B cell (primary cell): ENCODE measurements around the gene ZNF507. TPM values are rescaled to one million over a fixed set of nuclear protein-coding genes. Genes with fewer than 3 reads are reported as not detected.

ENCODE experiments used
- ATAC-seq: fragments of 200-7000 bp; cut with Tn5 transposase; one replicate; pipeline ENCODE4 v1.10.0; 2021; ENCODE audit warnings: low read depth, mild to moderate bottlenecking, moderate number of reproducible peaks, moderate library complexity
- CTCF ChIA-PET: fragments of 350-600 bp; sonication (Branson Sonifier 250); formaldehyde crosslinking; loops from one replicate; lab custom pipeline; 2021; ENCODE audit warnings: antibody characterized with exemption, inconsistent platforms; lab: Charles Lee
- POLR2A ChIA-PET: fragments of 350-600 bp; sonication (Branson Sonifier 250); formaldehyde crosslinking; loops from one replicate; lab custom pipeline; 2021; ENCODE audit warnings: antibody characterized with exemption; lab: Charles Lee
- DNase-seq: peaks from one replicate; pipeline ENCODE4 v3.0.0; 2013
- H2AFZ ChIP-seq: 2 replicates; pipeline ENCODE4 v1.6.1; 2012; ENCODE audit warnings: mild to moderate bottlenecking, low read depth, low read length; ENCODE audit not compliant: insufficient read depth, poor library complexity, severe bottlenecking
- H3K27ac ChIP-seq, 2 donors: 1 replicate in 1 of 2; 2 replicates in 1 of 2; pipeline ENCODE4 v1.5.1; 2012 to 2013; ENCODE audit warnings: low read length in 2 of 2, mild to moderate bottlenecking in 2 of 2, moderate library complexity in 1 of 2
- H3K27me3 ChIP-seq, 4 experiments: fragments of 200-600 bp in 1 of 4; sonication (generic) in 1 of 4; replicated peaks in 1 of 4; 1 replicate in 2 of 4; 2 replicates in 2 of 4; pipeline versions ENCODE4 v1.6.1 to v1.7.0; 2013 to 2016; ENCODE audit warnings: low read length in 3 of 4, mild to moderate bottlenecking in 2 of 4, mixed read lengths in 1 of 4, moderate library complexity in 1 of 4; ENCODE audit not compliant: insufficient read depth in 4 of 4, control insufficient read depth in 3 of 4; ENCODE audit errors: control extremely low read depth in 1 of 4
- H3K36me3 ChIP-seq, 2 experiments: replicated peaks in 1 of 2; 1 replicate in 1 of 2; 2 replicates in 1 of 2; pipeline versions ENCODE4 v1.6.1 to v1.7.1; 2013; ENCODE audit warnings: low read length in 1 of 2; ENCODE audit not compliant: insufficient read depth in 2 of 2, control insufficient read depth in 1 of 2; ENCODE audit errors: control extremely low read depth in 1 of 2, extremely low read depth in 1 of 2
- H3K4me1 ChIP-seq, 2 donors: fragments of 200-600 bp in 1 of 2; sonication (generic) in 1 of 2; 1 replicate in 1 of 2; 2 replicates in 1 of 2; pipeline versions ENCODE4 v1.5.1 to v1.6.1; 2013 to 2017; ENCODE audit warnings: low read length in 2 of 2; ENCODE audit not compliant: control insufficient read depth in 2 of 2, insufficient read depth in 2 of 2
- H3K4me2 ChIP-seq: replicated peaks from 2 replicates; pipeline ENCODE3; 2012; ENCODE audit warnings: mild to moderate bottlenecking, low read depth, low read length; ENCODE audit not compliant: poor library complexity, severe bottlenecking
- H3K4me3 ChIP-seq, 5 experiments: fragments of 200-600 bp in 1 of 5; sonication (generic) in 1 of 5; 1 replicate in 3 of 5; 2 replicates in 2 of 5; pipeline versions ENCODE4 v1.5.1 to v1.7.0; 2011 to 2016; ENCODE audit warnings: low read length in 4 of 5, mild to moderate bottlenecking in 4 of 5, low read depth in 2 of 5, control low read depth in 1 of 5, moderate library complexity in 1 of 5; ENCODE audit not compliant: insufficient read depth in 1 of 5; ENCODE audit errors: control extremely low read depth in 1 of 5, extremely low read depth in 1 of 5
- H3K79me2 ChIP-seq: fragments of 200-600 bp; sonication (generic); one replicate; pipeline ENCODE4 v1.6.0; 2016; ENCODE audit warnings: low read length; ENCODE audit not compliant: control insufficient read depth, insufficient read depth
- H3K9ac ChIP-seq: fragments of 200-600 bp; sonication (generic); 2 replicates; pipeline ENCODE4 v1.6.1; 2017; ENCODE audit warnings: mild to moderate bottlenecking, low read length, moderate library complexity
- H3K9me3 ChIP-seq, 3 donors: one replicate each; pipeline versions ENCODE4 v1.6.1 to v1.7.1; 2013; ENCODE audit warnings: low read length in 2 of 3; ENCODE audit not compliant: control insufficient read depth in 2 of 3, insufficient read depth in 1 of 3; ENCODE audit errors: control extremely low read depth in 1 of 3
- H4K20me1 ChIP-seq: 2 replicates; pipeline ENCODE4 v1.6.0; 2012; ENCODE audit warnings: mild to moderate bottlenecking, low read length; ENCODE audit not compliant: insufficient read depth, control insufficient read depth, poor library complexity, severe bottlenecking
- H3K27ac Mint-ChIP-seq: one replicate; pipeline ENCODE4 v1.8.0; 2021; ENCODE audit warnings: mixed read lengths
- H3K27me3 Mint-ChIP-seq: one replicate; pipeline ENCODE4 v1.8.0; 2021; ENCODE audit warnings: mixed read lengths
- H3K4me1 Mint-ChIP-seq: one replicate; pipeline ENCODE4 v1.8.0; 2021; ENCODE audit warnings: mixed read lengths
- H3K4me3 Mint-ChIP-seq: one replicate; pipeline ENCODE4 v1.8.0; 2021; ENCODE audit warnings: mixed read lengths
- H3K9me3 Mint-ChIP-seq: one replicate; pipeline ENCODE4 v1.8.0; 2022; ENCODE audit warnings: mixed read lengths; ENCODE audit not compliant: insufficient read depth
- CTCF ChIP-seq: fragments of 200-600 bp; IDR thresholded peaks from one replicate; pipeline ENCODE4 v1.8.0; 2022; ENCODE audit warnings: antibody characterized with exemption, mild to moderate bottlenecking
- EZH2 ChIP-seq: IDR thresholded peaks from 2 replicates; pipeline ENCODE4 v1.6.1; 2012; ENCODE audit warnings: borderline replicate concordance, low read depth, mild to moderate bottlenecking, moderate library complexity, low read length; ENCODE audit not compliant: insufficient read depth, poor library complexity, severe bottlenecking
- WGBS: methylation state at CpG from one replicate; pipeline ENCODE4 v1.1.5; 2013; ENCODE audit warnings: missing lambda C conversion rate; ENCODE audit not compliant: insufficient coverage; 5-methylcytosine and 5-hydroxymethylcytosine counted together
- intact Hi-C: fragments of 100-400 bp; cut with micrococcal nuclease; formaldehyde crosslinking; loops from one replicate; pipeline ENCODE4 v1.10.0; 2022
- polyA plus RNA-seq: library from polyadenylated mRNA; depleted of rRNA; stranded (reverse); fragments of >200 nt; gene quantifications from 2 replicates; pipeline ENCODE4 v1.2.3, GENCODE V29; 2012
- total RNA-seq, 2 donors: library from RNA; stranded (reverse); fragments of 120-200 nt in 1 of 2; gene quantifications; 1 replicate in 1 of 2; 2 replicates in 1 of 2; pipeline versions ENCODE4 v1.2.3 to v1.2.4, GENCODE V29; 2013 to 2022

ZNF507 gene
- total and polyA plus RNA-seq, 2 donors (not counting 1 experiment from before 2014, with no cell fraction given) = 13.6 to 38.6 TPM

GRCh38 chr19:32316034-32316433 is 29.4 kb upstream of the ZNF507 start:
- Histone ChIP-seq H3K4me2 (no peak overlapping the region), H3K9ac (no peak overlapping the region), H4K20me1 (no peaks in the 10 kb centered on the region), H3K36me3 (no peaks in the 10 kb centered on the region), H3K4me3 (no peak overlapping the region), H3K9me3 (no peaks in the 10 kb centered on the region), H3K27me3 (peaks cover 0 to 6% (median 0%) of the 10 kb centered on the region in 4 experiments), H3K27ac (no peak overlapping the region), H3K4me1 (no peaks in the 10 kb centered on the region), H3K79me2 (no peaks in the 10 kb centered on the region), H2AFZ (no peak overlapping the region)
- ATAC-seq (no peak), DNase-seq (no peak)
- Mint-ChIP-seq H3K27me3 (peaks cover 22% of the 10 kb centered on the region), H3K9me3 (no peaks in the 10 kb centered on the region), H3K27ac (no peak overlapping the region), H3K4me1 (no peaks in the 10 kb centered on the region), H3K4me3 (no peak overlapping the region)
- ChIA-PET POLR2A (no interaction called here), CTCF (interaction anchor here (1.4 kb wide), 1 partner anchor 20 kb away, joined by 3 read pairs; no protein-coding TSS in a partner anchor)
- intact Hi-C loops = no loop called here
- no peak for TF ChIP-seq CTCF
- TF ChIP-seq EZH2 = no peak
- WGBS = 93% methylated on average over 5 of the region's 6 CpGs

- H3K9me3 Mint-ChIP-seq = no peaks in the 10 kb centered on the region
- Histone ChIP-seq H3K4me3 (no peak overlapping the region), H3K27me3 (peaks cover 0 to 7% (median 0%) of the 10 kb centered on the region in 4 experiments), H3K9ac (no peak overlapping the region), H3K79me2 (no peaks in the 10 kb centered on the region), H3K36me3 (no peaks in the 10 kb centered on the region), H3K4me2 (no peak overlapping the region), H4K20me1 (no peaks in the 10 kb centered on the region), H2AFZ (no peak overlapping the region), H3K27ac (no peak overlapping the region), H3K4me1 (no peaks in the 10 kb centered on the region), H3K9me3 (no peaks in the 10 kb centered on the region)
- no peaks in the 10 kb centered on the region for H3K4me1 Mint-ChIP-seq
- CTCF ChIA-PET = no interaction called here
- H3K27me3 Mint-ChIP-seq = peaks cover 20% of the 10 kb centered on the region
- no peak for DNase-seq
- 90% methylated on average over 1 of the region's 1 CpG for WGBS
- no peak overlapping the region for H3K4me3 Mint-ChIP-seq
- intact Hi-C loops = no loop called here
- TF ChIP-seq EZH2 = no peak
- no peak for TF ChIP-seq CTCF
- POLR2A ChIA-PET = no interaction called here
- H3K27ac Mint-ChIP-seq = no peak overlapping the region
- no peak for ATAC-seq
Measured at GRCh38 chr19:32317086-32317485, 28.3 kb upstream of the ZNF507 start.
